ENCODE data around the gene ACADM. TPM values are rescaled to one million over a fixed set of nuclear protein-coding genes. Genes with fewer than 3 reads are reported as not detected.
"Not testable (repeated sequence)": the region's sequence is repeated elsewhere in the genome, so short reads cannot be mapped to it uniquely, and the experiment has no call there.

ACADM gene
- polyA plus RNA-seq, 4 donors = 127 to 150 (median 133) TPM

DNA sequence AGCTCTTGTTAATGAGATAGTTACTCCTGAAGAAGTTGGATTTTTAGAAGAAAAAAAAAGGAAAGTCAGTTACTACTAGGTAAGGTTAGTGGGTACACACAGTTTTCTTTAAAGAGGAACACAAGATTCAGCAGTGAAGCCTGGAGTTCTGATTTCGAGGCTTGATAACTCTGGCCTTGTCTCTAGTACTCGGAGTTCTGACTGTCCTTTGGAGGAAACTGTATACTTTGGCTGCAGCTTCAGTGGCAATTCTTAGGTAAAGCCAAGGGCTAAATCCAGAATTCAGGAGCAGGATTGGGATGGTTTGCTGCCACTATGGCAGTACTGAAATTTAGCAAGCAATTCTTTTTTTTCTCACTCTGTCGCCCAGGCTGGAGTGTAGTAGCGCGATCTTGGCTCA, 9.2 kb downstream of the ACADM start:
- no peak for DNase-seq (ENCODE audit: low read depth in 4 of 4, low spot score in 3 of 4)

- DNase-seq (ENCODE audit: low read depth in 4 of 4, low spot score in 3 of 4) = no peak
Measured at GRCh38 chr1:75736016-75736415, 11.5 kb downstream of the ACADM start.

GRCh38 chr1:75742047-75742625, 17.6 kb downstream of the ACADM start:
- DNase-seq (ENCODE audit: low read depth in 4 of 4, low spot score in 3 of 4) = no peak

- DNase-seq (ENCODE audit: low read depth in 4 of 4, low spot score in 3 of 4) = no peak
Measured at GRCh38 chr1:75745276-75745675, 20.8 kb downstream of the ACADM start.

DNA sequence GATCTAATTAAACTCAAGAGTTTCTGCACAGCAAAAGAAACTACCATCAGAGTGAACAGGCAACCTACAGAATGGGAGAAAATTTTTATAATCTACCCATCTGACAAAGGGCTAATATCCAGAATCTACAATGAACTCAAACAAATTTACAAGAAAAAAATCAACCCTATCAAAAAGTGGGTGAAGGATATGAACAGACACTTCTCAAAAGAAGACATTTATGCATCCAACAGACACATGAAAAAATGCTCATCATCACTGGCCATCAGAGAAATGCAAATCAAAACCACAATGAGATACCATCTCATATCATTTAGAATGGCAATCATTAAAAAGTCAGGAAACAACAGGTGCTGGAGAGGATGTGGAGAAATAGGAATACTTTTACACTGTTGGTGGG, 32.7 kb downstream of the ACADM start:
- DNase-seq (ENCODE audit: low read depth in 4 of 4, low spot score in 3 of 4) = not testable (repeated sequence)

GRCh38 chr1:75758543-75758942, 34.0 kb downstream of the ACADM start:
- not testable (repeated sequence) for DNase-seq (ENCODE audit: low read depth in 4 of 4, low spot score in 3 of 4)

- no peak for DNase-seq (ENCODE audit: low read depth in 4 of 4, low spot score in 3 of 4)
Measured at GRCh38 chr1:75764057-75764655, 39.6 kb downstream of the ACADM start.

DNA sequence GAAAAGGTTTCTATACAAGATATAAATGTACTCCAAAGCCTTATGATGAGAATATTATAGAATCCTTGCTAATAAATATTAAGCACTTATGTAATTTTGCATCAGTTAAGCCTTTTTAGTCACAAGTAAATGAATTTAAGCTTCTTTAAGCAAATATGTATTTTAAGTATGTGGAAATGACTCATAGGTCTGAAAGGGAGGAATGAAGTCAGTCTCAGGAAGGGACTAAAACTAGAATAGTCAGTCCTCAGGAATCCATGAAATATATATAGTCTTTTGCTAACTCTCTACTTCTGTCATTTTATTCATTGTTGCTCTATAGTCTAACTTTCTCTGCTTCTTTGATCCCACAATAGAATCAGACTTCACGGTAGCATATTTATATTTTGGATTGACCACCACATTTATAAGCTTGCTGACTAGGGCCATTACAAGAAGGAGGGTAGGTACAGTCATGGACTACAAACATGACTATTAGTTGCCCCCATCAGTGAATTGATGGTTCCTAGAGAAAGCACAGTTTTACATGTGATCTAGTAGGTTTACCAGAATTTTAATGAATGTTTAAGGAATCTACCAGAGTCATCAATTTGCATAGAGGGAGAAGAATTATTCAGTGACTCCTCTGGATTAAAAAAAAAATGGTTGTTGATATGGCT, 41.3 kb downstream of the ACADM start:
- no peak for DNase-seq (ENCODE audit: low read depth in 4 of 4, low spot score in 3 of 4)

GRCh38 chr1:75768016-75768415, 43.5 kb downstream of the ACADM start:
- no peak for DNase-seq (ENCODE audit: low read depth in 4 of 4, low spot score in 3 of 4)

DNA sequence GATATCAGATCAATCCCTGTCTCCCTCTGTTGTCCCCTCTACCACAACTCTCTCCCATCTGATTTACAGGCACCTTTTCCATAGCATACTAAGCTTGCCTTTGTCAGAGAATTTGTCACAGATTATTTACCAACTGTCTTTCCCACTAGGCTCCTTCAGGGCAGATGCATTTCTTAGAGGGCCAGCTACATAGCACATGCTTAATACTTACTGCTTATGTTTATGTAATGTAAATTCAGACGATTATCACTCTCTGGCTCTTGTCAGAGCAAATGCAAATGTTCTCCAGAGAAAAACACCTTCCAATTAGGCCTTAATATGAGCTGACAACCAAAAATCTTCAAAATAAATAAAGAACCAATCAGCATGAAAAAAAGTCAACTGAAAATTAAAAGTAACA, 46.3 kb downstream of the ACADM start:
- no peak for DNase-seq (ENCODE audit: low read depth in 4 of 4, low spot score in 3 of 4)

GRCh38 chr1:75771978-75772377, 47.5 kb downstream of the ACADM start:
- no peak for DNase-seq (ENCODE audit: low read depth in 4 of 4, low spot score in 3 of 4)

- not testable (repeated sequence) for DNase-seq (ENCODE audit: low read depth in 4 of 4, low spot score in 3 of 4)
Measured at GRCh38 chr1:75777812-75778211, 53.3 kb downstream of the ACADM start.

DNA sequence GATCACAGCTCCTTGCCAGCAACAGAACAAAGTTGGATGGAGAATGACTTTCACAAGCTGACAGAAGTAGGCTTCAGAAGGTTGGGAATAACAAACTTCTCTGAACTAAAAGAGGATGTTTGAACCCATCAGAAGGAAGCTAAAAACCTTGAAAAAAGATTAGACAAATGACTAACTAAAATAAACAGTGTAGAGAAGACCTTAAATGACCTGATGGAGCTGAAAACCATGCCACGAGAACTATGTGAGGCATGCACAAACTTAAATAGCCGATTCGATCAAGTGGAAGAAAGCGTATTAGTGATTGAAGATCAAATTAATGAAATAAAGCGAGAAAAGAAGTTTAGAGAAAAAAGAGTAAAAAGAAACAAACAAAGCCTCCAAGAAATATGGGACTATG, 54.2 kb downstream of the ACADM start:
- not testable (repeated sequence) for DNase-seq (ENCODE audit: low read depth in 4 of 4, low spot score in 3 of 4)

GRCh38 chr1:75780183-75780582, 55.7 kb downstream of the ACADM start:
- DNase-seq (ENCODE audit: low read depth in 4 of 4, low spot score in 3 of 4) = not testable (repeated sequence)

- DNase-seq (ENCODE audit: low read depth in 4 of 4, low spot score in 3 of 4) = not testable (repeated sequence)
Measured at GRCh38 chr1:75783920-75784319, 59.4 kb downstream of the ACADM start.

DNA sequence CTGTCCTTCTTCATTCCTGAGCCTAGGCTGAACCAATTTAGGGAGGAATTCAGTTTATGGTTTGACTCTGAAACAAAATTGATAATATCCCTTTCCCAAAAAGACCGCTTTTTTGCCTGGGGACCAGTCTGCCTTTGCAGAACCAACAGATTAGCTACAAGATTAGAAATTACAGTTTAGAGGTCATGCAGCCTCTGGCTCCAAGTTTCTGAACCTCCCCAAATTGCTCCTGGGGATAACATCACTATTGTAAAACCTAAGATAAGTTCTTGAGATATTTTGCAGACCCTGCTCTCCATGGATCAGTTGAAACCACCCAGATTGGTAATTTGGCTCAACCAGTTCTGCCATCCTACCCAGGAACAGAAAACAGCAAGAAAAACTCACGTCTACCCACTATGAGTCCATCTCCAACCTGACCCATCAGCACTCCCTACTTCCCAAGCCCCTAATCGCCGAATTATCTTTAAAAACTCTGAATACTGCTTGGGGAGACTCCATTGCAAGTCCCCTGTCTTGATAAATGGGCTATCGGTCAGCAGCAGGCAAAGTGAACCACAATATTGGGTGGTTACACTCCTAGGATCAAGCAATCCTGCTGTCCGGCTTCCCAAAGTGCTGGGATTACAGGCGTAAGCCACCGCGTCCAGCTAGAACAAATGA, 60.9 kb downstream of the ACADM start:
- no peak for DNase-seq (ENCODE audit: low read depth in 4 of 4, low spot score in 3 of 4)

- peak; percentile 94 to 96 (median 94) for DNase-seq (ENCODE audit: low read depth in 4 of 4, low spot score in 3 of 4)
Measured at GRCh38 chr1:75785983-75786853, 61.7 kb downstream of the ACADM start, which contains the start of gene RABGGTB. Gene RABGGTB (plus strand): TSS chr1:75786256. CDS start chr1:75786272, 16 bp downstream.

GRCh38 chr1:75786901-75787493, 62.5 kb downstream of the ACADM start:
- no peak for DNase-seq (ENCODE audit: low read depth in 4 of 4, low spot score in 3 of 4)

DNA sequence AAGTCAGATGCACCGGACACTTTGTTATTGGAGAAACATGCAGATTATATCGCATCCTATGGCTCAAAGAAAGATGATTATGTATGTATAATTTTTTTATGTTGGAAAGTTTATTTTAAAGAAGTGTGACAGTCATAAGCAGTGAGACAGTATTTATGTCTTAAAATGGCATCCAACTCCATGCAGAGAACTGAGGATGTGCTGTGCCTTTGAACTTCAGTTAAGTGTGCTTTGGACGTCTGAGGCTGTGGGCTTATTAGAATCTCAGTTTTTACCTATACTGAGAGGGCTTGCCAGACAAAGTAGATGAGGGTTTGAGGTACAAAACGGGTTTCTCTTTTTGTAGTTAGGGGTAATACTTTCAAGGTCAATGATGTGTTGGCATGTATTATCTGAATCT, 63.0 kb downstream of the ACADM start:
- no peak for DNase-seq (ENCODE audit: low read depth in 4 of 4, low spot score in 3 of 4)

GRCh38 chr1:75789988-75790387, 65.5 kb downstream of the ACADM start:
- no peak for DNase-seq (ENCODE audit: low read depth in 4 of 4, low spot score in 3 of 4)
